Mucosa of stomach (tissue), 1 donor: ENCODE measurements around the gene BLM.
"Not testable (repeated sequence)": the region's sequence is repeated elsewhere in the genome, so short reads cannot be mapped to it uniquely, and the experiment has no call there.

Experiments used
- H3K27me3 ChIP-seq: one replicate; pipeline ENCODE4 v1.7.0; 2013; ENCODE audit warnings: mild to moderate bottlenecking, low read length; ENCODE audit not compliant: control insufficient read depth, insufficient read depth
- H3K36me3 ChIP-seq: one replicate; pipeline ENCODE4 v1.7.0; 2013; ENCODE audit warnings: low read length; ENCODE audit not compliant: control insufficient read depth, insufficient read depth
- H3K4me1 ChIP-seq: one replicate; pipeline ENCODE4 v1.7.0; 2013; ENCODE audit warnings: mild to moderate bottlenecking, low read length; ENCODE audit not compliant: control insufficient read depth, insufficient read depth
- H3K4me3 ChIP-seq: one replicate; pipeline ENCODE4 v1.7.0; 2013; ENCODE audit warnings: low read length
- H3K9ac ChIP-seq: one replicate; pipeline ENCODE4 v1.7.0; 2013; ENCODE audit warnings: mild to moderate bottlenecking, low read length, moderate library complexity
- H3K9me3 ChIP-seq: one replicate; pipeline ENCODE4 v1.7.0; 2013; ENCODE audit warnings: mild to moderate bottlenecking, low read length, moderate library complexity; ENCODE audit not compliant: control insufficient read depth
- donor health status: Pancreatic carcinoma.

BLM gene

GRCh38 chr15:90713081-90713480 is 4.1 kb upstream of the BLM start:
- Histone ChIP-seq H3K9me3 (no peaks in the 10 kb centered on the region), H3K36me3 (no peaks in the 10 kb centered on the region), H3K9ac (no peak overlapping the region), H3K27me3 (no peaks in the 10 kb centered on the region), H3K4me1 (peaks cover 12% of the 10 kb centered on the region), H3K4me3 (no peak overlapping the region)

GRCh38 chr15:90716317-90716975 is 700 bp upstream of the BLM start:
- H3K27me3 ChIP-seq = no peaks in the 10 kb centered on the region
- peak overlapping the region; percentile 93 for H3K4me3 ChIP-seq
- H3K4me1 ChIP-seq = peaks cover 8% of the 10 kb centered on the region
- H3K36me3 ChIP-seq = no peaks in the 10 kb centered on the region
- H3K9me3 ChIP-seq = no peaks in the 10 kb centered on the region
- peak overlapping the region; percentile 91 for H3K9ac ChIP-seq

- Histone ChIP-seq H3K4me1 (peaks cover 8% of the 10 kb centered on the region), H3K36me3 (no peaks in the 10 kb centered on the region), H3K9me3 (no peaks in the 10 kb centered on the region), H3K9ac (no peak overlapping the region), H3K27me3 (no peaks in the 10 kb centered on the region), H3K4me3 (no peak overlapping the region)
Observed at GRCh38 chr15:90718232-90718631, 1.1 kb downstream of the BLM start.

GRCh38 chr15:90720131-90720530 is 3.0 kb downstream of the BLM start:
- no peaks in the 10 kb centered on the region for H3K27me3 ChIP-seq
- no peak overlapping the region for H3K4me3 ChIP-seq
- H3K9ac ChIP-seq = no peak overlapping the region
- no peaks in the 10 kb centered on the region for H3K9me3 ChIP-seq
- H3K36me3 ChIP-seq = no peaks in the 10 kb centered on the region
- peaks cover 13% of the 10 kb centered on the region for H3K4me1 ChIP-seq

GRCh38 chr15:90729261-90729660 is 12.1 kb downstream of the BLM start:
- Histone ChIP-seq H3K4me1 (peaks cover 9% of the 10 kb centered on the region), H3K36me3 (no peaks in the 10 kb centered on the region), H3K9me3 (no peaks in the 10 kb centered on the region), H3K27me3 (no peaks in the 10 kb centered on the region), H3K4me3 (no peak overlapping the region), H3K9ac (no peak overlapping the region)

- Histone ChIP-seq H3K4me1 (peaks cover 4% of the 10 kb centered on the region), H3K36me3 (no peaks in the 10 kb centered on the region), H3K27me3 (no peaks in the 10 kb centered on the region), H3K4me3 (no peak overlapping the region), H3K9ac (peak overlapping the region; percentile 55), H3K9me3 (no peaks in the 10 kb centered on the region)
Observed at GRCh38 chr15:90730290-90730689, 13.1 kb downstream of the BLM start.

- Histone ChIP-seq H3K9ac (no peak overlapping the region), H3K4me3 (no peak overlapping the region), H3K9me3 (no peaks in the 10 kb centered on the region), H3K4me1 (no peaks in the 10 kb centered on the region), H3K36me3 (no peaks in the 10 kb centered on the region), H3K27me3 (no peaks in the 10 kb centered on the region)
Observed at GRCh38 chr15:90735923-90736322, 18.8 kb downstream of the BLM start.

- H3K4me1 ChIP-seq, H3K4me3 ChIP-seq, H3K9ac ChIP-seq, H3K9me3 ChIP-seq, H3K27me3 ChIP-seq, H3K36me3 ChIP-seq: not testable (repeated sequence)
Observed at GRCh38 chr15:90740545-90740944, 23.4 kb downstream of the BLM start.

- Histone ChIP-seq H3K4me1 (no peaks in the 10 kb centered on the region), H3K4me3 (no peak overlapping the region), H3K27me3 (no peaks in the 10 kb centered on the region), H3K9ac (no peak overlapping the region), H3K36me3 (no peaks in the 10 kb centered on the region), H3K9me3 (no peaks in the 10 kb centered on the region)
Observed at GRCh38 chr15:90742087-90742486, 24.9 kb downstream of the BLM start.

- Histone ChIP-seq H3K36me3 (no peaks in the 10 kb centered on the region), H3K4me1 (no peaks in the 10 kb centered on the region), H3K9me3 (no peaks in the 10 kb centered on the region), H3K9ac (no peak overlapping the region), H3K27me3 (no peaks in the 10 kb centered on the region), H3K4me3 (no peak overlapping the region)
Observed at GRCh38 chr15:90743407-90743806, 26.3 kb downstream of the BLM start.

GRCh38 chr15:90744759-90745402 is 27.7 kb downstream of the BLM start:
- Histone ChIP-seq H3K27me3 (no peaks in the 10 kb centered on the region), H3K9me3 (no peaks in the 10 kb centered on the region), H3K4me3 (no peak overlapping the region), H3K9ac (no peak overlapping the region), H3K4me1 (no peaks in the 10 kb centered on the region), H3K36me3 (no peaks in the 10 kb centered on the region)

- no peaks in the 10 kb centered on the region for H3K36me3 ChIP-seq
- H3K4me3 ChIP-seq = no peak overlapping the region
- H3K9ac ChIP-seq = no peak overlapping the region
Observed at GRCh38 chr15:90749754-90750153, 32.6 kb downstream of the BLM start.

More at GRCh38 chr15:90749754-90750153, 32.6 kb downstream of the BLM start:
- no peaks in the 10 kb centered on the region for H3K4me1 ChIP-seq
- no peaks in the 10 kb centered on the region for H3K27me3 ChIP-seq
- H3K9me3 ChIP-seq = no peaks in the 10 kb centered on the region
